A549 treated with CpdA at 1 μM for 4 hours (cell line): ENCODE data around the gene LRRC74A. TPM values are rescaled to one million over a fixed set of nuclear protein-coding genes. Genes with fewer than 3 reads are reported as not detected.

Source experiments
- total RNA-seq: library from RNA; stranded (reverse); fragments of 200-300 nt; extraction: Qiagen RNA extraction; gene quantifications from 5 replicates; pipeline ENCODE4 v1.2.3, GENCODE V29; 2022; ENCODE audit warnings: low read depth

Gene LRRC74A
- not detected in 5 replicates for total RNA-seq

GRCh38 chr14:76826122-76826521, at the start of gene LRRC74A:
Gene LRRC74A, plus strand, starts transcription at chr14:76826408. Its CDS starts 290 bp downstream, at chr14:76826698.

GRCh38 chr14:76812422-76813383, 13.5 kb upstream of the LRRC74A start, which contains the start of gene ANGEL1:
Gene ANGEL1, minus strand, starts transcription at chr14:76812882. Its CDS starts 55 bp downstream, at chr14:76812827.

Other genes starting within 250 kb of the LRRC74A start
- 3.3 to 4.6 TPM (median 3.8 TPM) in 5 replicates for gene VASH1, start 64.9 kb upstream of the LRRC74A start, total RNA-seq
- gene ANGEL1, start 13.5 kb upstream of the LRRC74A start, total RNA-seq: 7.3 to 9.8 TPM (median 9.5 TPM) in 5 replicates
- gene IRF2BPL, start 202.3 kb downstream of the LRRC74A start, total RNA-seq: 17.9 to 29.3 TPM (median 27.2 TPM) in 5 replicates